ENCODE results near the gene PAMR1. TPM values are rescaled to one million over a fixed set of nuclear protein-coding genes. Genes with fewer than 3 reads are reported as not detected.

Gene PAMR1
- total RNA-seq, 4 donors from 2014 or later: 2.6 to 64.4 (median 9.5) TPM

- H3K9me3 ChIP-seq: no peaks in the 10 kb centered on the region
- H3K27me3 ChIP-seq: no peaks in the 10 kb centered on the region
- TF ChIP-seq POLR2A (IDR thresholded peaks at IDR 0.05) (no peak), CTCF (IDR thresholded peaks at IDR 0.05) (no peak)
- H3K27ac ChIP-seq: no peak overlapping the region
- DNase-seq: no peak
- no peak overlapping the region for H3K4me3 ChIP-seq
- no peaks in the 10 kb centered on the region for H3K4me1 ChIP-seq
- no peaks in the 10 kb centered on the region for H3K36me3 ChIP-seq
These were observed 5.0 kb downstream of the PAMR1 start for GRCh38 chr11:35520376-35520775.

- H3K27me3 ChIP-seq: no peaks in the 10 kb centered on the region
- no peak overlapping the region for H3K27ac ChIP-seq
- no peaks in the 10 kb centered on the region for H3K36me3 ChIP-seq
- no peaks in the 10 kb centered on the region for H3K9me3 ChIP-seq
- H3K4me3 ChIP-seq: no peak overlapping the region
- no peaks in the 10 kb centered on the region for H3K4me1 ChIP-seq
- TF ChIP-seq POLR2A (IDR thresholded peaks at IDR 0.05) (no peak), CTCF (IDR thresholded peaks at IDR 0.05) (no peak)
- DNase-seq: no peak
These were observed 6.7 kb downstream of the PAMR1 start for GRCh38 chr11:35518766-35519165.

- DNase-seq: no peak
These were observed 7.9 kb downstream of the PAMR1 start for GRCh38 chr11:35517481-35517880.

GRCh38 chr11:35516403-35516802, 9.0 kb downstream of the PAMR1 start:
- no peak for TF ChIP-seq POLR2A (IDR thresholded peaks at IDR 0.05)
- Histone ChIP-seq H3K27ac (no peak overlapping the region), H3K4me3 (no peak overlapping the region), H3K9me3 (no peaks in the 10 kb centered on the region), H3K4me1 (no peaks in the 10 kb centered on the region), H3K27me3 (no peaks in the 10 kb centered on the region), H3K36me3 (no peaks in the 10 kb centered on the region)
- DNase-seq: no peak

More at GRCh38 chr11:35517481-35517880, 7.9 kb downstream of the PAMR1 start:
- TF ChIP-seq CTCF (IDR thresholded peaks at IDR 0.05) (no peak), POLR2A (IDR thresholded peaks at IDR 0.05) (no peak)
- H3K27me3 ChIP-seq: no peaks in the 10 kb centered on the region
- H3K9me3 ChIP-seq: no peaks in the 10 kb centered on the region
- no peak overlapping the region for H3K27ac ChIP-seq
- no peaks in the 10 kb centered on the region for H3K4me1 ChIP-seq
- H3K36me3 ChIP-seq: no peaks in the 10 kb centered on the region
- no peak overlapping the region for H3K4me3 ChIP-seq

GRCh38 chr11:35515224-35515623, 10.2 kb downstream of the PAMR1 start:
- Histone ChIP-seq H3K36me3 (no peaks in the 10 kb centered on the region), H3K27ac (no peak overlapping the region)

GRCh38 chr11:35514481-35514880, 10.9 kb downstream of the PAMR1 start:
- Histone ChIP-seq H3K9me3 (no peaks in the 10 kb centered on the region), H3K36me3 (no peaks in the 10 kb centered on the region), H3K27ac (no peak overlapping the region), H3K27me3 (no peaks in the 10 kb centered on the region), H3K4me3 (no peak overlapping the region), H3K4me1 (no peaks in the 10 kb centered on the region)
- DNase-seq: no peak
- TF ChIP-seq CTCF (IDR thresholded peaks at IDR 0.05) (no peak), POLR2A (IDR thresholded peaks at IDR 0.05) (no peak)

More at GRCh38 chr11:35515224-35515623, 10.2 kb downstream of the PAMR1 start:
- H3K27me3 ChIP-seq: no peaks in the 10 kb centered on the region
- TF ChIP-seq CTCF (IDR thresholded peaks at IDR 0.05) (no peak), POLR2A (IDR thresholded peaks at IDR 0.05) (no peak)
- DNase-seq: no peak
- H3K9me3 ChIP-seq: no peaks in the 10 kb centered on the region
- H3K4me3 ChIP-seq: no peak overlapping the region
- H3K4me1 ChIP-seq: no peaks in the 10 kb centered on the region

Measured in Peyer's patch (tissue), 4 donors.